HG02852 (cell line): Measurements from ENCODE around the gene IRAG1.
"Not testable (repeated sequence)": the region's sequence is repeated elsewhere in the genome, so short reads cannot be mapped to it uniquely, and the experiment has no call there.

ENCODE experiments used
- ATAC-seq: cut with Tn5 transposase; IDR thresholded peaks from one replicate; pipeline ENCODE4 v1.9.1; 2021; ENCODE audit warnings: mild to moderate bottlenecking, moderate library complexity; ENCODE audit not compliant: unreplicated experiment

Gene IRAG1

DNA sequence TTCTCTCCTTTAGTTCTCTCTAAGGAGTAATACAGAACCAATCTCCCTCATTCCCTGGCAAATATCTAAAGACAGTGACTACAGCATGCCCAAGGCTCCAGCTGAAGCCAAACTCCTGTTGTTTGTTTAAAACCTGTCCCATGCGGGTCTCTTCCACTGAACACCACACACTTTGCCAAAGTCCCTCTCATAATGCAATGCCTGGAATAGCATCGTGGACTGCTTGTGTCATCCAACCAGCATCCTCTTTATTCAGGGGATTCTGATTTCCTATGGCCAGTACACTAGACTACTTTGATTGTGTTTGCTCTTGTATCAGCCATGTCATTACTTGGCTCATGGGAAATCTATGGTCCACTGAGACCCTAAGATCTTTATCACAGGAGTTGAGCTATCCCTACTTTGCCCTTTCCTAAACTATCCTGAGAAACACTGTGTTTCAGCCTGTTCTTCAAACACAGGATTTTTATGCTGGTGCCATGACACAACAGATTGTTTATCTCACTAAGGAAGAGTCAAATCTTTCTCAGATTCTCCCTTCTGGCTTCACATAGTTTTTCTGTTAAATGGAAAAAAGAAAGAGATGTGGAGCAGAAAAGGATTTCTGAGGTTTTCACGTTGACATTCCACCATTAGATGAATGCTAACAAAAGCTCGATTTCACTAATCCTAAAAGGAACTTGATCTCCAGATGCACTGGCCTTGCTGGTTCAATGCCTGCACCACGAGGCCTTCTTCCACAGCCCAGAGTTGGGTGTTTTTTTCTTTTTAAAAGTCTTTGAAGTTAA, 15.9 kb upstream of the IRAG1 start:
- no peak for ATAC-seq

DNA sequence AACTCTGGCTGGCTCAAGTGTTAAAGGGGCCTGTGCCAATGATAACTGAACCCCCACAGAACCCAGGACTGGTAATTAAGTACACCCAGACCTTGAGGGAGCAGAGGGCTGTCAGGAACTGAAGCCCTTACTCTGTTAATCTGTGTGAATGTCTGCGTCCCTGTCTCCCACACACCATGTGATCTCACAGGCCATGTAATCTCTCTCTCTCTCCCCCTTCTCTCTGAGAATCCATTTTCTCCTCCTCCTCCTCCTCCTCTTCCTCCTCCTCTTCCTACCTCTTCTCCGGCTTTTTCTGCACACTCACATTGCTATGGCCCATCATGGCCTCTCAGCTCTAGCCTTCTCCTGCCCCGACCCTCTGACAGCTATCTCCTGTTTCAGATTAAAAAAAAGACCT, 14.6 kb upstream of the IRAG1 start:
- no peak for ATAC-seq

DNA sequence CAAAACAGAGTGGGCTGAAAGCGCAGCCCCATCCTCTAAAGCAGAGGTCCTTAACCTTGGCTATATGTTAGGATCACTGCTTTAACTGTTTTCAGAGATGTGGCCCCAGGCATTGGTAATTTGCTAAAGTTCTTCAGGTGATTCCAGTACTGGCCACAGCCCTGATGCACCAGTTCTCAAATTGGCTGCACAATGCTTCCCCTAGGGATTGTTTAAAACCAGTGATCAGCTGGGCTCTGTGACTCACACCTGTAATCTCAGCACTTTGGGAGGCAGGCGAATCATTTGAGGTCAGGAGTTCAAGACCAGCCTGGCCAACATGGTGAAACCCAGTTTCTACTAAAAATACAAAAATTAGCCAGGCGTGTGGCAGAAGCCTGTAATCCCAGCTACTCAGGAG, 8.4 kb upstream of the IRAG1 start:
- no peak for ATAC-seq

DNA sequence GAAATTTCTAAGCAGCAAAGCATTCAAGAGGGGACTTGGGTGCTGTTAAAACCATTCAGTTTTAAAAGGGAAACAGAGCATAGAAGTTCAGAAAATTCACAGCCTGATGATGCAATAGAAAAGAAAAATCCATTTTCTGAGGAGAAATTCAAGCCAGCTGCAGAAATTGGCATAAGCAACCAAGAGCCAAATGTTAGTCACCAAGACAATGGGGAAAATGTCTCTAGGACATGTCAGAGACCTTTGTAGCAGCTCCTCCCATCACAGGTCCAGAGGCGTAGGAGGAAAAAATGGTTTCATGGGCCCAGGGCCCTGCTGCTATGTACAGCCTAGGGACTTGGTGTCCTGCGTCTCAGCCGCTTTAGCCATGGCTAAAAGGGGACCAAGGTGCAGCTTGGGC, 5.5 kb upstream of the IRAG1 start:
- no peak for ATAC-seq

DNA sequence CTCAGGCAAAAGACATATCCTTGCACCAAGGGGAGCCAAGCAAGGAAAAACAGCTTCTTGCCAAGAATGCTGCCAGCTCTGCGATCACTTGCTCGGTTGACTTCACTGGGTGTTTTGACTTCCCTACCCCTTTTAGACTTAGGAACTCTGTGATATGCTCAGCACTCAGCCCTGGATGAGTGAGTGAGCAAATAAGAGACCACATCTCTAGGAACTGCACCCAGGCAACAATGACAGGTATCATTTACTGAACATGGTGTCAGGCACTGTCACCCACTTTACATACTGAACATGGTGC, 3.7 kb upstream of the IRAG1 start:
- ATAC-seq: no peak

DNA sequence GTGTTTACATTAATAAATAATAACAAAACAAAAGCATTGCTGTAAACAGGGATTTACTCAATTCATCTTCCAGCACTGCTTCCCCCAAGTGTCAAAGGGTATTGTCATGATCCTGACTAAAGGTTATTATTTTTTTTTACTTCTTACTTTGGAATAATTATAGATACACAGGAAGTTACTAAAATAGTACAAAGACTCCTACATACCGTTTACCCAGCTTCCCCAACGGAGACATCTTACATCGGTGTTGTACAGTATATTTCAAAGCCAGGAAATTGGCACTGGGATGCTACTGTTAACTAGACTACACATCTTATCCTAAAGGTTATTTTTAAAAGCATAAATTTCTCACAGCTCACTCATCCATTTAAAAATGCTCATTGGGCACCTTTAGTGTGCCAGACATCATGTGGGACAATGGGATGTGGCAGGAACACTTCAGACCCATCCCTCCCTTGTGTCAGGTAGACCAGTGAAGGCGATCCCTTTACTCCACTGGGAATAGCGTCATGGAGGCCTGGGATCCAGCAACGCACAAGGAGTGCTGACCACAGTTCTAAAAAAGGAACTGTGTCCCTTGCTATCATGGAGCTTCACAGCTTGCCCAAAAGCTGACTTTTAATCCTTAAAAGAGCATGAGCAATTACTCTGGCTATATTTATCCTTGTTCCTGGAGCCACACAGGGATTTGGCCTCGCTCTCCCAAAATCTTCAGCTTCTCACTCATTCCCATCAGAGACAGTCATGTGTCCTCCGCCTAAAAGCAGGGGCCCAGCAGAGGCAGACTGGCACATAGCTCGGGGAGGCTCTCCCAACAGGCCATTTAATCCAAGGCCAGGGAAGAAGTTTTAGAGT, 3.1 kb upstream of the IRAG1 start:
- ATAC-seq: no peak

DNA sequence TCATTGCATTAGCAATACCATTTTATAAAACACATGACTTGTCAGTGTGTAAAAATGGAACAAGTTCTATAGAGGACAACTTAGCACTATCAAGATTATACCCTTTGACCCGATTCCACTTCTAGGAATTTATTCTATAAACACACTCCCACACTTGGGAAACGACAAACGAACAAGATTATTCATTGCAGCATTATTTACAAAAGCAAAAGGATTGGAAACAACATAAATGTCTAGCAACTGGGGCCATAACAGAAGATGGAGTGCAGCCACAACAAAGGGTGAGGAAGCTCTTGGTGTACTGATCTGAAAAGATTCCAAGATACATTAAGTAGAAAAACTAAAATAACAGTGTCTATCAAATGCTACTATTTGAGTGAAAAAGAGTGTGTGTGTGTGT, 2.3 kb upstream of the IRAG1 start:
- ATAC-seq: no peak

DNA sequence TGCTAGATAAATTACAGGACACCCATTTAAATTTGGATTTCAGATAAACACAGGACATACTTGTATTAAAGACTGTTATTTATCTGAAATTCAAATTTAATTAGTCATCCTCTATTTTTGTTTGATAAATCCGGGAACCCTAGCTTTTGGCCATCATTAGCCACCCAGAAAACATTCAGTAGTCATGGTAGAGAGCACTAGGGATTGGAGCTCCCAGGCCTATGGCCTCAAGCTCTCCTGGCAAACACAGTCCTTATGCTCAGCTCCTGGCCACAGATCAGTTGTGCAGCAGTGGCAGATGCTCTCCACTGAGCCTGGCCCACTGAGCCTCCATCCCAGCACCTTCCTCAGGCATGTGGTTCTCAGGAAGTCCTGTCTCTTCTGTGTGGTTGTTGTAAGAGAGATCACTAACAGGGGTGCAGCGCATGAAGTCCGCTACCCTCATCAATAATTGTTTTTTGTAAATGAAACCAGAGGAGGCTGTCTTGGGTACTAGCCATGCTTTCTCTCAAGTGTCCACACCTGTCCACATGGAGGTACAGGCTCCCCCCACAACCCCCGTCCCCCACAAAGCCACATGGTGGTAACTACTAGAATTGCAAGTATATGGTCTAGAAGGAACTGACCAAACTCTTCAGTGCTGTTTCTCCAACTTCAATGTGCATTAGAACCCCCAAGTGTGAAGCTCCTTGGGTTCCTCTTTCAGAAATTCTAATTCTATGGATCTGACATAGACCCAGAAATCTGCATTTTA, 1.1 kb upstream of the IRAG1 start:
- no peak for ATAC-seq

DNA sequence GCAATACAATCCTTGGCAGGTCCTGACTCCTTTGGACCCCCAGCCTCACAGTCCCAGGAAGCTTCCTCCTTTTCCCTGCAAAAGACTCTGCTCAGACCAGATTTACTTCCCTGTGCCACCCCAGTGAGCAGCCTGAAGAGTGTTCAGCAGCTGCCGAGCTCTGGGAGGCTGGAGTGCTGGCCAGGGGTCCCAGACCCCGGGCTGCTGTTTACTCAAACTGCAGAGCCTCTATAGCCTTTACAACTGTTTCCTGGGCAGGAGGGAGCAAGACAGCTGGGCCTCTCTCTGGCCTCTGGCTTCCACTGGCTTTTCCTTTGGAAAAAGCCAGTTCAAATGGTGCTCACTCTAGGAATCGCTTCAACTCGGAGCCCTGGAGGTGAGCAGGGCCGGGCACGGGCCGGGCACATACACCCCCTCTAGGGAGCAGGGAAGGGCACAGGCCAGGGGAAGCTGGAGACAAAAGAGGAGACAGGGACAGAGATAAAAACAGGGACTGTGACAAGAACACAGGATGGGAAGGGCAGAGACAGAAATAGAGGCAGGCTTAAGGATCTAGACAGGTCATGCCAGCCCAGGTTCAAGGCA, 932 bp downstream of the IRAG1 start:
- ATAC-seq: no peak

DNA sequence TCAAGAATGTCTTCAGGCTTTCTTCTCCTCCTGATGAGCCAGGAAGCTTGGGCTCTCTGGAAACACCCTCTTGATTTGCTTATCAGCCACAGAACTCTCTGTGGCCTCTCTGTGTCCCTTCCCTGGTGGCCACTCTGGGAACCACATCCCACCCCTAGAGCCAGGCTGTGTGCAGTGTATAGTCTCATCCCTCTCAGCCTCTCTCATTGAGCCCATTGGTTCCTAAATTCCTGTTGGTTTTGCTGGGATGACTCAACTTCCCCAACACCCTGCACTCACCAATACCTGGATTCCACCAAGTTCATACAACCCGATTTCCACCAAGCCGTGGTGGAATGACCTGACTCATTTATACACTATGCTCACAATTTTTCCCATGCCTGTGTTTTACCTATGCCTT, 5.2 kb downstream of the IRAG1 start:
- ATAC-seq: no peak

DNA sequence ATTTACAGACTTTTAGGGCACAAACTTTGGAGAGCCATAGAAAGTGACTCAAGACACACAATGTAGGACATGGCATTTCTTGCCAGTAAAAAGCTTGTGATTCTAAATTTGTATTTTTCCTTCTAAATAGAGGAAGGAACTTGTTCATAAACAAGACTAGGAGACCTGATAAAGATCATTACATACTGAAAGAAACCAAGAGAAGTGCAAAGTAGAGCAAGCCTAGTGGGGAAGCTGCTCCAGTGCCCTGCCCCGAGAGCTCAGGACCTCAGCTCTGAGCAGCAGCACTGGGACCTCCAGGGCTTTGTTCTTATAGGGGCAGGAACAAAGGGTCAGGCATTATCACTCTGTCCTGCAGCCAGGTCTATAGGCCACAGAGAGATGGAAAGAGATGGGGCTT, 7.2 kb downstream of the IRAG1 start:
- no peak for ATAC-seq

DNA sequence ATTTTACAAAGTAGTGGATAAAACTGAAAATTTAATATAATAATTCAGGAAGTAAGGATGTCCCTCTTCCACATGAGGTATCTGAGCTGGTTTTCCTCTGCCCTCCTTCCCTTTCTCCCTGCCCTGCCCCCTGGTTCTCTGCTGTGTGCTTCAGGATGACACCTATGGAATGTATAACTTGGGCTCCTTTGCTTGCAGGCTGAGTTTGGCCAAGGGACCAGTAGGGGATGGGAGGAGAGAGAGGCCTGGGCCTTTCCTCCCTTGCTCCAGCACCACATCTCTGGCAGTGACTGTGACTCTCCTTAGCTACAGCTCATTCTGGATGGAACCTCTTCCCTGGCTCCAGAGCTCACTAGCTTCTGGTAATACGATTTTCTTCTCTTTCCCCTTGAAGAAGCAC, 10.1 kb downstream of the IRAG1 start:
- ATAC-seq: no peak

DNA sequence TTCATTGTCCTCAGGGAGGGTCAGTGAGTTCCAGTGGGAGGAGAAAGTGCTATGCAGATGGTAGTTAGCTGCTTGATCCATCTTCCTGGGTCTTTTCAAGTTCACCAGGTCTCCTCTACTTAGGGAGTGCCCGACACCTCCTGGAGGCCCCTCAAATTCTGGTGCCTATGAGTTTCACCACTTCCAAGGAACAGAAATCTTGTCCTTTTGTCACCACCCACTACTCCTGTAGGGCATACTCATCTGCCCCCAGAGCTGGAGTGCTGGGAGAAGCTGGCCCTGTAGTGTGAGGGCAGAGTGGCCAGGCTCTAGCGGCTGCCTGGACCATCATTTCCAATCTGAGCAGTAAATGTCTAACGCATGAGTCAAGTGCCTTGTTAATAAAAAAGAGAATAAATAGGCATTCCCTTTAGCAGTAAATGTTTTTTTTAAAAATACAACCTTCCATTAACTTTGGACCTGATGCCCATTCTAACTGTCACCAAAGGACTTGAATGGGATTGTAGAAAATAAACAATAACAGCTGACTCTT, 12.5 kb downstream of the IRAG1 start:
- no peak for ATAC-seq

DNA sequence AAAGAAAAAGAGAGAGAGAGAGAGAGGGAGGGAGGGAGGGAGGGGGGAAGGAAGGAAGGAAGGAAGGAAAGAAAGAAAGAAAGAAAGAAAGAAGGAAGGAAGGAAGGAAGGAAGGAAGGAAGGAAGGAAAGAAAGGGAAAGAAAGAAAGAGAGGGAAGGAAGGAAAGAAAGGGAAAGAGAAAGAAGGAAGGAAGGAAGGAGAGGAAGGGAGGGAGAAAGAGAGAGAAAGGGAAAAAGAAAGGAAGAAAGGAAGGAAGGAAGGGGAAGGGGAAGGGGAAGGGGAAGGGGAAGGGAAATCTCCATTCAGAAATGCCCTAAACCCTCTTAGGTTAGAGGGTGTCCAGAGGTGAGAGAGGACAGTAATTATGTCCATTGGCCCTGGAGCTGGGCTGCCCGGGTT, 13.3 kb downstream of the IRAG1 start:
- not testable (repeated sequence) for ATAC-seq

DNA sequence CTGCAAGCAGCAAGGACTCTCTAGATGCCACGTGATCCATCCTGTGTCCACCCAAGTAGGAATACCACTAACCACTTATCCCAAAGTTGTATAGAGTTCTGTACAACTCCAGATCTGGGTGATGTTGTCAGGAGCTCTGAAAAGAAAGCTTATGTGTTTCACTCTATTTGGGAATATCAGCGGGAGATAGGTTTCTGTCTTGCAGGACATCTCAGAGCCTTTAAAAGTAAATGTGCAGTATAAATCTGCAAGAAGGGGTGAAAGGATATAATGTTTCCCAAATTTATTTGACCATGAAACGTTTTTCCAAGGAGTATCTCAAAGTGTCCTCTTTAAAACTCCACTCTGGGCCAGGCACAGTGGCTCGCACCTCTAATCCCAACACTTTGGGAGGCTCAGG, 13.9 kb downstream of the IRAG1 start:
- no peak for ATAC-seq

DNA sequence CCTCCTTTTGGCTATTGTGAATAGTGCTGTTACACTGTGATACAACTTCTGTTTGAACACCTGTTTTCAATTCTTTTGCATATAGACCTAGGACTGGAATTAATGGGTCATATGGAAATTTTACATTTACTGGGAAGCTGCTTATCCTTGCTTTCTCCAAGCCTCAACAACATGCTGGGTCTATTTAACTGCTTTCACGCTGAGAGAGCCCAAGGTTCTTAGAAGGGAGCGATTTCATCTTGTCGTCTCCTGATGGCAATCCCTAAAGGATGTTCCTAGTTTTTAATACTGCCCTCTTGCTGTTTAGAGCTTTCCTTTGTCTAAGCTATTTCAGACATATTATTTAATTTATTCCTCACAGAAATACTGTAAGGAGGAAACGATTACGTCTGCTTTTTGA, 15.5 kb downstream of the IRAG1 start:
- ATAC-seq: no peak

DNA sequence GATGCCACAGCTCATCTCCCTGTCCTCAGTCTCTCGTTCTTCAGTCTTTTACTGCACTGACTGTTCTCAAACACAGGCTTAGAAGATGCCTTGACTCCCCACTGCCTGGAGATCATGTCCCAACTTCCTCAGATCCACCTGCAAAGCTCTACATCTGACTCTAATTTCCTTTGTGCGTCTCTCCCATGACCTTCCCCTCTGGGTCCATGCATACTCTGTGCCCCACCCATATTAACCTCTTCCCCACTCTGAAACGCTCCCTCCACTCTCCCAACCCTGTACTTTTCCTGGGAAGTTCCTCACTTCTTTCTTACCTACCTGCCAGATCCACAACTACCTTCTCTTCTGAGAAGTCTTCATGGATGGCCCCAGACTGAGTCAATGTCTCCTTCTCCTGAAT, 16.6 kb downstream of the IRAG1 start:
- ATAC-seq: no peak

DNA sequence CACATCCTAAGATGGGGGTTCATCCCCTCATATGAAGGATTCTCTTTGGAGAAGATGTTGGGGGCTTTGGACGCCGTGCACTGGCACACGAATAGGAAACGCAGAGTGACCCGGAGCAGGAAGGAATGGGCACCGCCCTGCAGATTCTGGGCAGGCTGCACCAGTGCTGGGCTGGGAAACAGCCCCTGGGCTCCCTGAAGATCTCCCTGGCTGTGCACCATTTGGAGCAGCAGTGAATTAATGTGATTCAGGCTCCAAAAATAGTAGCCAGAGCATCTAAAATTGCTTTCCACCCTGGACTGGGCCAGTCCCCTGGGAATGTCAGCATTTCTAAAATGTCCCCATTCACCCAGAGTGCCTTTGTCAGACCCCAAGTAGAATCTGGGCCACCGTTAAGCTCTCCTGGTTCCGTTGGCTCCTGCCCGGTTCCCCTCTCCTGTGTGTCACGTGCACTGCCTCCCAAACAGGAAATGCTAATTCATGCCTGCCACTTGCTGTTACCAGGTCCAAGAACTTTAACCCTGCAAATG, 18.6 kb downstream of the IRAG1 start:
- no peak for ATAC-seq

DNA sequence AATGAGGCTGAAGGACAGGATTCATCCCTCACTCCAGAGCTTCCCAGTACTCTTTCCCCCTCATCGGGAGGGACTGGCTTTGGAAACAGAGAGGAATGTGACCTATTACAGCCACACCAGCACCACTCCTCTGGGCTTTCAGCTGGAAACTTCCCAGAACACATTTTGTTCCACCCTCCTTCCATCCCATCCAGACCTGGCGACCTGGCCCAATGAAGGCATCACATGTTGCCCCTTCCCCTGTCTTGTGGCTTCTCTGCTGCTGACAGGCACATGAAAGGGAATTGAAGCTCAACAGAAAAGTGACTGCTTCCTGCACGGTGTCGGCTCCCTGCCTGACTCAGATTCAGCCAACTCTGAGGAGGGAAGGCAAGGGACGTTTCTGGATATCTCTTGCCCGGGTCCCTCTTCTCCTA, 19.1 kb downstream of the IRAG1 start:
- no peak for ATAC-seq

DNA sequence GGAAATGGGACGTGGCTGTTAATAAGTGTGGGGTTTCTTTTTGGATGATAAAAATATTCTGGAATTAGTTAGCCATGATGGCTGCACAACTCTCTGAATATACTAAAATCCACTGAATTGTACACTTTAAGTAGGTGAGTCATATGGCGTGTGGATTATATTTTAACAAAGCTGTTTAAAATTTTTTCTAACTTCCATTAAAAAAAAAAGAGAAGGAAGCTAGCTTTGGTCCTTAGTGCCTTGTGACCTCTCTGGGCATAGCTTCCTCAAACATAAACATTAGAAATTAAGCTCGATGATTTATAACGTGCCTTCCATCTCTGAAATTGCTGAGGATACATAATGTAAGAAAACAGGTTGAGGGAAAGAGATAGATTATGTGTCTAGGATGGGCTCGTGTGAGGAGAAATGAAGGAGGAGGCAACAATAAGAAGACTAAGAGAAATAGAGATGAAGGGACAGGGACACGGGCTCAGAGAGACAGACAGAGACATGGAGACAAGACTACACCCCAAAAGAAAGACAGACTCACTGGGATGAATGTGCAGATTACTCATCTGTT, 20.0 kb downstream of the IRAG1 start:
- ATAC-seq: no peak

DNA sequence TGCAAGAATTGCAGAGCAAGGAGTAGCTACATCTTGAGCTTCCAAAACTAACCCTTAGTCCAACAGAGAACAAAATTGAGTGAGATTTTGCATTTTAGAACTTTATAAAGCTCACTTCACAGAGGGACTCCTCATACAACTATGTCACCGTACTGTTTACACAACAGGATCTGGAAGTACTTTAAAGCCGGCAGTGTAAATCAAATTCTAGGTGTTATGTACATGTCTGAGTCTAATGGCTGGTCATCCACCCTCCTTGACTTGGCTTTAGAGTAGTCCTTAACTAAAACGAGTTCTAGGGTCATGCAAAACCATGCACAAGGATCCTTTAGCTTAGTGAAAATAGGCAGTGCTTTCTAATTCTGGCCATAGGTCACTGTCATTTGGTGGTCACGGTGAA, 23.5 kb downstream of the IRAG1 start:
- ATAC-seq: no peak
